NCI-H345 treated with DMSO at 0.1 percent for 48 hours (cell line): ENCODE measurements around the gene LMBR1.
"Not testable (repeated sequence)": the region's sequence is repeated elsewhere in the genome, so short reads cannot be mapped to it uniquely, and the experiment has no call there.

Source experiments
- DNase-seq: peaks from one replicate; lab custom pipeline; 2025; ENCODE audit not compliant: unreplicated experiment; lab: John Stamatoyannopoulos, UW

LMBR1 gene

GRCh38 chr7:156848979-156849378 is 44.0 kb downstream of the LMBR1 start:
- DNase-seq: no peak

GRCh38 chr7:156845379-156846101 is 47.4 kb downstream of the LMBR1 start:
- no peak for DNase-seq

GRCh38 chr7:156843582-156843981 is 49.4 kb downstream of the LMBR1 start:
- not testable (repeated sequence) for DNase-seq

GRCh38 chr7:156843157-156843556 is 49.8 kb downstream of the LMBR1 start:
- no peak for DNase-seq

- DNase-seq: no peak
These were observed 50.2 kb downstream of the LMBR1 start for GRCh38 chr7:156842740-156843140.

- DNase-seq: no peak
These were observed 50.7 kb downstream of the LMBR1 start for GRCh38 chr7:156842317-156842716.

- DNase-seq: no peak
These were observed 51.5 kb downstream of the LMBR1 start for GRCh38 chr7:156841497-156841896.

GRCh38 chr7:156840134-156840533 is 52.8 kb downstream of the LMBR1 start:
- DNase-seq: no peak

- no peak for DNase-seq
These were observed 56.5 kb downstream of the LMBR1 start for GRCh38 chr7:156836443-156836842.

GRCh38 chr7:156834462-156834861 is 58.5 kb downstream of the LMBR1 start:
- no peak for DNase-seq

- DNase-seq: no peak
These were observed 59.7 kb downstream of the LMBR1 start for GRCh38 chr7:156833312-156833711.

- DNase-seq: no peak
These were observed 60.6 kb downstream of the LMBR1 start for GRCh38 chr7:156832195-156832877.

GRCh38 chr7:156829669-156830336 is 63.2 kb downstream of the LMBR1 start:
- DNase-seq: no peak

- DNase-seq: no peak
These were observed 65.3 kb downstream of the LMBR1 start for GRCh38 chr7:156827587-156828203.

GRCh38 chr7:156823435-156823834 is 69.5 kb downstream of the LMBR1 start:
- no peak for DNase-seq

GRCh38 chr7:156820445-156821063 is 72.4 kb downstream of the LMBR1 start:
- no peak for DNase-seq

- DNase-seq: no peak
These were observed 73.2 kb downstream of the LMBR1 start for GRCh38 chr7:156819733-156820295.

GRCh38 chr7:156818133-156818532 is 74.8 kb downstream of the LMBR1 start:
- DNase-seq: no peak

GRCh38 chr7:156816943-156817572 is 75.9 kb downstream of the LMBR1 start:
- no peak for DNase-seq

- no peak for DNase-seq
These were observed 81.3 kb downstream of the LMBR1 start for GRCh38 chr7:156811706-156812105.
